Measurements from ENCODE around the gene CANT1. TPM values are rescaled to one million over a fixed set of nuclear protein-coding genes. Genes with fewer than 3 reads are reported as not detected.

CANT1 gene
- total and polyA plus RNA-seq, 12 donors = 10.3 to 78.3 (median 40.4) TPM

DNA sequence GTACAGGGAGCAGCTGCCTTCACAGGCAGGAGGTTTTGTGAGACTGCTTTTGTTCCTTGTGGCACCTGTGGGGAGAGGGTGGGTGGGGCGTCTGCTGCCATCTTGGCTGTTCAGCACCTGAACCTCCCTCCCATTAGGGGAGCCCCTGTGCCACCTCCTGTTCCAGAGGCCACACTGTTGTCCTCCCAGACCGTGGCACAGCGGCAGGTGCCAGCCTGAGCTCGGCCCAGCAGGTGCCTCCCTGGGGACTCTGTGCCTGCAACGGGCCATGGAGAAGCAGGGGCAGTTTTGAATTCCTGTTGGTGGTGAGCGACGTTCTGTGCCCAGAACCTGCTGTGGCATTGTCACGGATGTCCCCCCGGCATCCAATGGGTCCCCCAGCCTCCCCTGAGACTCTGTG, 39.7 kb downstream of the CANT1 start:
- 83 to 95% (median 92%) methylated on average over 4 to 9 of the region's 9 CpGs for WGBS, 4 donors
- Histone ChIP-seq H3K4me3 (no peak overlapping the region), H3K27me3 (no peaks in the 10 kb centered on the region), H3K9me3 (replicated peaks in 1 of 3) (no peaks in the 10 kb centered on the region), H3K4me1 (replicated peaks in 1 of 2) (peaks cover 0 to 15% of the 10 kb centered on the region in 2 donors), H3K36me3 (replicated peaks in 1 of 2) (peaks cover 0 to 42% of the 10 kb centered on the region in 2 donors), H3K27ac (no peak overlapping the region)
- DNase-seq = no peak
- intact Hi-C loops (cut with DNase I) = loop anchor here (2.0 to 10.0 kb wide), 3 partner anchors 103 to 475 kb away; no protein-coding TSS in a partner anchor
- TF ChIP-seq POLR2A (IDR thresholded peaks at IDR 0.05) = no peak
- TF ChIP-seq, protein P1, sequence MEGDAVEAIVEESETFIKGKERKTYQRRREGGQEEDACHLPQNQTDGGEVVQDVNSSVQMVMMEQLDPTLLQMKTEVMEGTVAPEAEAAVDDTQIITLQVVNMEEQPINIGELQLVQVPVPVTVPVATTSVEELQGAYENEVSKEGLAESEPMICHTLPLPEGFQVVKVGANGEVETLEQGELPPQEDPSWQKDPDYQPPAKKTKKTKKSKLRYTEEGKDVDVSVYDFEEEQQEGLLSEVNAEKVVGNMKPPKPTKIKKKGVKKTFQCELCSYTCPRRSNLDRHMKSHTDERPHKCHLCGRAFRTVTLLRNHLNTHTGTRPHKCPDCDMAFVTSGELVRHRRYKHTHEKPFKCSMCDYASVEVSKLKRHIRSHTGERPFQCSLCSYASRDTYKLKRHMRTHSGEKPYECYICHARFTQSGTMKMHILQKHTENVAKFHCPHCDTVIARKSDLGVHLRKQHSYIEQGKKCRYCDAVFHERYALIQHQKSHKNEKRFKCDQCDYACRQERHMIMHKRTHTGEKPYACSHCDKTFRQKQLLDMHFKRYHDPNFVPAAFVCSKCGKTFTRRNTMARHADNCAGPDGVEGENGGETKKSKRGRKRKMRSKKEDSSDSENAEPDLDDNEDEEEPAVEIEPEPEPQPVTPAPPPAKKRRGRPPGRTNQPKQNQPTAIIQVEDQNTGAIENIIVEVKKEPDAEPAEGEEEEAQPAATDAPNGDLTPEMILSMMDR (IDR thresholded peaks at IDR 0.05) = no peak

DNA sequence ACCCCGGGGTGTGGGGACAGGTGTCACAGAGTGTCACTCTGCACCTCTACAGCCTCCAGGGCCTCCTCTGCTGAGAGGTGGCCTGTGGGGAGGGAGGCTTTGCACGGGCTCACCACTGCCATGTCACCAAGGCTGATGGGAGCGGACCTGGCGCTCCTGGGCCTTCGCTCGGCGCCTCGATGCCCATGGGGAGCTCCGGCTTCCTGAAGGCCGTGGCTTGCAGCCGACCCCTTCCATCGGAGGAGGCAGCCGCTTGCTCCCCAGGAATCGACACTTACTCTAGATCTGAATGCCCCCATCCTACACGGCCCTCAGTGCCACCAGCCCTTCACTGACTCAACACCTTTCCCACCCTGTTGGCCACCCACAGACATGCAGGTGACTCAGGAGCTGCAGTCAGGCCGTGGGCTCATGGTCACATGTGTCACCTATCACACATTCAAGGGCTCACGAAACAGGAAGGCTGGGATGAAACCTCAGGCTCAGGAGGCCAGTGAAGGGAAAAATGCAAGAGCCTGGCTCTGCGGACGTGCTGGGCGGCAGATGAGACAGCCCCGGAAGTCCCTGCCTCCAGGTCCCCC, 41.7 kb downstream of the CANT1 start:
- H3K27ac ChIP-seq = no peak overlapping the region
- no peak for DNase-seq
- TF ChIP-seq POLR2A (IDR thresholded peaks at IDR 0.05) = no peak
- TF ChIP-seq, protein P1 (IDR thresholded peaks at IDR 0.05) = no peak
- WGBS, 4 donors = 88 to 90% (median 88%) methylated on average over 13 to 21 of the region's 21 CpGs
- no peak overlapping the region for H3K4me3 ChIP-seq
- H3K4me1 ChIP-seq (replicated peaks in 1 of 2) = peaks cover 0 to 15% of the 10 kb centered on the region in 2 donors
- H3K27me3 ChIP-seq = no peaks in the 10 kb centered on the region
- intact Hi-C loops (cut with DNase I) = loop anchor here in 1 of 2 donors (10.0 kb wide), 1 partner anchor 473 kb away; no protein-coding TSS in a partner anchor
- no peaks in the 10 kb centered on the region for H3K9me3 ChIP-seq (replicated peaks in 1 of 3)
- peaks cover 0 to 33% of the 10 kb centered on the region in 2 donors for H3K36me3 ChIP-seq (replicated peaks in 1 of 2)

DNA sequence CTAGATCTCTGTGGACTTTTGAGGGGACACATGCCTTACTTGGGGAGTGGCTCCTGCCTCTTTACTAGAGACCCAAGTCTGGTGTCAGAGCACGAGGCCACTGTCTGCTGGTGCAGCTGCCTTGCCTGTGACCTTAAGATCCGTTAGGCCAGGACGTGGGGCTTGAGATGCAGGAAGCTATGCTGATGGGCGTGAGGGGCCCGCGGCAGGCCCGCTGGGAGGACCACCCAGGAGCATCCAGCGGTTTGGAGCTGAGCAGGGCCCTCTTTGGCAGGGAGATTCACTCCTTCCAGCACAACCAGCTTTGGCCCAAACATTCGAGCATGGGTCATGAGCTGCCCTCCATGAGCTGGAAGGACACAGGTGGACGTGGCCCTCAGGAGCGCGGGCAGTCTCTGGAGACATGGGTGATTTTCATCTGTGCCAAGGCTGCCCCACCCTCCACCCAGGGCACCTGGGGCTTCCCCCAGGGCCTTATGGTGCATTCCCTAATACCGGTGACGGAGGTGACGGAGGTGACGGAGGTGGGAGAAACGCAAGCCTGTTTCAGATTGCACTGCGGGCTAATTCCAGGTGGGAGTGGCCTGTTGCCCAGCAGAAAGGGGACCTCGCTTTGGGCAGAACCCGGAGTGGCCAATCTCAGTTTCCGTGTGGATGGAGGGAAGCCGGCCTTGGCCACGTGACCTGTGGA, 42.5 kb downstream of the CANT1 start:
- DNase-seq = no peak
- H3K9me3 ChIP-seq (replicated peaks in 1 of 3) = no peaks in the 10 kb centered on the region
- TF ChIP-seq POLR2A (IDR thresholded peaks at IDR 0.05) = no peak
- TF ChIP-seq, protein P1 (IDR thresholded peaks at IDR 0.05) = no peak
- H3K27me3 ChIP-seq = no peaks in the 10 kb centered on the region
- H3K27ac ChIP-seq = peak overlapping the region in 1 of 5 donors; percentile 29
- peaks cover 0 to 15% of the 10 kb centered on the region in 2 donors for H3K4me1 ChIP-seq (replicated peaks in 1 of 2)
- intact Hi-C loops (cut with DNase I) = loop anchor here in 1 of 2 donors (10.0 kb wide), 1 partner anchor 472 kb away; no protein-coding TSS in a partner anchor
- peaks cover 0 to 27% of the 10 kb centered on the region in 2 donors for H3K36me3 ChIP-seq (replicated peaks in 1 of 2)
- no peak overlapping the region for H3K4me3 ChIP-seq
- WGBS, 4 donors = 87 to 92% (median 89%) methylated on average over 12 to 23 of the region's 23 CpGs

DNA sequence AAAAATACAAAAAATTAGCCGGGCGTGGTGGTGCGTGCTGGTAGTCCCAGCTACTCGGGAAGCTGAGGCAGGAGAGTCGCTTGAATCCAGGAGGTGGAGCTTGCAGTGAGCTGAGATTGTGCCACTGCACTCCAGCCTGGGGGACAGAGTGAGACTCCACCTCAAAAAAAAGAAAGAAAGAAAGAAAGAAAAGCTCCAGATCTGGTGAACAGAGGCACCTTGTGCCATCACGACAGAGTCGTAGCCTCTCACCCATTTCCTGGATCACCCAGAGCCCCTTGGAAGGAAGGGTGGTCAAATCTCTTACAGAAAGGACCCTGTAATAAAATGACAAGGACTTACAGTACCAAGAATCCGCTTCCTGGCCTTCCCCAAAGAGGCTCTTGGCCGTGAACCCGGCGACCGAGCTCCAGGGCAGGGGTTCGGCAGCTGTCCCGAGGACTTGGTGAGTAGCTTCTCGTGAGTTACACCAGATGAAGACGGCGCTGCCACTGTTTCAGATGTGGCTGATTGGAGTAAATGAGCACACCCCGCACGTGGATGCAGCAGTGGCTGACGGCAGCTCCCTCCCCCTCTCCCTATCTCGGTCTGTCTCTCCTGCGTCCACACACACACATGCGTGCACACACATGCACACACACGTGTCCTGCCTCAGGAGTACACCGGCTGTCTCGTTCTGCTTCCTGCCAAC, 43.3 kb downstream of the CANT1 start:
- no peak overlapping the region for H3K4me3 ChIP-seq
- H3K9me3 ChIP-seq (replicated peaks in 1 of 3) = no peaks in the 10 kb centered on the region
- peak overlapping the region in 1 of 5 donors; percentile 29 for H3K27ac ChIP-seq
- H3K36me3 ChIP-seq (replicated peaks in 1 of 2) = peaks cover 0 to 22% of the 10 kb centered on the region in 2 donors
- no peak for TF ChIP-seq POLR2A (IDR thresholded peaks at IDR 0.05)
- TF ChIP-seq, protein P1 (IDR thresholded peaks at IDR 0.05) = no peak
- H3K4me1 ChIP-seq (replicated peaks in 1 of 2) = peaks cover 0 to 11% of the 10 kb centered on the region in 2 donors
- peak in 1 of 7 donors; percentile 69 for DNase-seq
- intact Hi-C loops (cut with DNase I) = loop anchor here in 1 of 2 donors (10.0 kb wide), 1 partner anchor 471 kb away; no protein-coding TSS in a partner anchor
- 85 to 89% (median 89%) methylated on average over 26 of the region's 26 CpGs for WGBS, 4 donors
- H3K27me3 ChIP-seq = no peaks in the 10 kb centered on the region
